HepG2 (cell line): Measurements from ENCODE around the gene GPSM1. TPM values are rescaled to one million over a fixed set of nuclear protein-coding genes. Genes with fewer than 3 reads are reported as not detected.

Experiments used
- ESRRA ChIP-seq: sonication (generic); formaldehyde crosslinking; IDR thresholded peaks from 2 replicates; pipeline ENCODE4 v1.5.1; 2020; ENCODE audit warnings: mild to moderate bottlenecking, low read depth, missing genetic modification reagents
- GTF2F1 ChIP-seq: fragments of 150-350 bp; IDR thresholded peaks from 2 replicates; pipeline ENCODE4 v1.6.1; 2014; ENCODE audit warnings: low read length
- HMG20B ChIP-seq: conservative IDR thresholded peaks from 2 replicates; pipeline ENCODE4 v1.6.1; 2016; ENCODE audit warnings: missing genetic modification reagents, missing compliant biosample characterization
- MAFF ChIP-seq: IDR thresholded peaks from 2 replicates; pipeline ENCODE4 v1.6.1; 2011; ENCODE audit warnings: low read depth, low read length, improper control_type of control experiment
- MTA1 ChIP-seq: sonication (generic); formaldehyde crosslinking; IDR thresholded peaks from 2 replicates; pipeline ENCODE4 v1.4.0; 2020; ENCODE audit warnings: missing genetic modification reagents, mild to moderate bottlenecking, borderline replicate concordance
- MTA3 ChIP-seq: sonication (generic); formaldehyde crosslinking; IDR thresholded peaks from 2 replicates; pipeline ENCODE4 v1.4.0; 2020; ENCODE audit warnings: missing genetic modification reagents
- NR2C2 ChIP-seq: sonication (generic); formaldehyde crosslinking; IDR thresholded peaks from 2 replicates; pipeline ENCODE4 v1.4.0; 2020; ENCODE audit warnings: missing genetic modification reagents, mild to moderate bottlenecking, moderate library complexity, borderline replicate concordance
- RARA ChIP-seq: IDR thresholded peaks from 2 replicates; pipeline ENCODE4 v1.6.1; 2016; ENCODE audit warnings: missing genetic modification reagents, missing compliant biosample characterization
- SETDB1 ChIP-seq: sonication (generic); formaldehyde crosslinking; IDR thresholded peaks from 2 replicates; pipeline ENCODE4 v1.5.1; 2020; ENCODE audit warnings: missing genetic modification reagents, mild to moderate bottlenecking, borderline replicate concordance
- TEAD3 ChIP-seq: optimal IDR thresholded peaks from 2 replicates; pipeline ENCODE3; 2016; ENCODE audit warnings: borderline replicate concordance
- YEATS4 ChIP-seq: sonication (generic); formaldehyde crosslinking; IDR thresholded peaks from 2 replicates; pipeline ENCODE4 v1.4.0; 2020; ENCODE audit warnings: missing genetic modification reagents, borderline replicate concordance
- ZFP1 ChIP-seq: IDR thresholded peaks from 2 replicates; pipeline ENCODE4 v1.6.1; 2016
- ZFP41 ChIP-seq: sonication (generic); formaldehyde crosslinking; IDR thresholded peaks from 2 replicates; pipeline ENCODE4 v1.4.0; 2020; ENCODE audit warnings: mild to moderate bottlenecking, missing genetic modification reagents, borderline replicate concordance
- ZNF296 ChIP-seq: sonication (generic); formaldehyde crosslinking; conservative IDR thresholded peaks from 2 replicates; pipeline ENCODE4 v1.5.0; 2020; ENCODE audit warnings: mild to moderate bottlenecking, missing genetic modification reagents
- ZNF34 ChIP-seq: sonication (generic); formaldehyde crosslinking; IDR thresholded peaks from 2 replicates; pipeline ENCODE4 v1.4.0; 2020; ENCODE audit warnings: mild to moderate bottlenecking, missing genetic modification reagents, borderline replicate concordance
- ZNF556 ChIP-seq: sonication (generic); formaldehyde crosslinking; IDR thresholded peaks from 2 replicates; pipeline ENCODE4 v1.4.0; 2020; ENCODE audit warnings: mild to moderate bottlenecking, missing genetic modification reagents, borderline replicate concordance
- ZNF724P ChIP-seq: sonication (generic); formaldehyde crosslinking; IDR thresholded peaks from 2 replicates; pipeline ENCODE4 v1.8.0; 2022; ENCODE audit warnings: missing genetic modification reagents, borderline replicate concordance
- ZNF788 ChIP-seq: sonication (generic); formaldehyde crosslinking; IDR thresholded peaks from 2 replicates; pipeline ENCODE4 v1.5.0; 2020; ENCODE audit warnings: mild to moderate bottlenecking, missing genetic modification reagents, borderline replicate concordance
- ZNF83 ChIP-seq: sonication (generic); formaldehyde crosslinking; IDR thresholded peaks from 2 replicates; pipeline ENCODE4 v1.4.0; 2020; ENCODE audit warnings: missing genetic modification reagents, mild to moderate bottlenecking, borderline replicate concordance
- ZNF883 ChIP-seq: sonication (generic); formaldehyde crosslinking; IDR thresholded peaks from 2 replicates; pipeline ENCODE4 v1.5.1; 2020; ENCODE audit warnings: mild to moderate bottlenecking, missing genetic modification reagents; ENCODE audit errors: not compliant biosample characterization
- ZSCAN20 ChIP-seq: sonication (generic); formaldehyde crosslinking; IDR thresholded peaks from 2 replicates; pipeline ENCODE4 v1.4.0; 2020; ENCODE audit warnings: missing genetic modification reagents, mild to moderate bottlenecking, borderline replicate concordance
- polyA plus RNA-seq, 8 experiments: library from polyadenylated mRNA; depleted of rRNA in 3 of 8; stranded (reverse) in 7 of 8; unstranded in 1 of 8; fragments of >200 nt; fragmentation: Illumina TruSeq in 4 of 8; extraction: Trizol in 4 of 8; gene quantifications; 2 replicates each; pipeline versions ENCODE4 v1.2.1 to v1.2.3, GENCODE V29; 2011 to 2016; ENCODE audit warnings: low read depth in 4 of 8, missing spikeins in 1 of 8, mixed read lengths in 1 of 8; ENCODE audit not compliant: insufficient read depth in 1 of 8
- total RNA-seq, 5 experiments: library from RNA; depleted of rRNA; stranded (reverse); fragments of >200 nt; fragmentation: Illumina TruSeq; extraction: Trizol; gene quantifications; 2 replicates each; pipeline ENCODE4 v1.2.3, GENCODE V29; 2016; ENCODE audit warnings: low read depth in 1 of 5
- TF ChIP-seq, protein P1 (sequence below): sonication (generic); formaldehyde crosslinking; IDR thresholded peaks from 2 replicates; pipeline ENCODE4 v1.4.0; 2020; ENCODE audit warnings: low read depth, missing genetic modification reagents
- TF ChIP-seq, protein P2 (sequence below): sonication (generic); formaldehyde crosslinking; IDR thresholded peaks from 2 replicates; pipeline ENCODE4 v1.8.0; 2022; ENCODE audit warnings: mild to moderate bottlenecking, missing genetic modification reagents, moderate library complexity
- TF ChIP-seq, protein P3 (sequence below): sonication (generic); formaldehyde crosslinking; IDR thresholded peaks from 2 replicates; pipeline ENCODE4 v1.4.0; 2020; ENCODE audit warnings: mild to moderate bottlenecking, missing genetic modification reagents

The GPSM1 gene
- total and polyA plus RNA-seq, 2 of the 13 experiments (the other 11 are each of a cell fraction or from before 2014, with no cell fraction given): 1.0 to 2.4 TPM

DNA sequence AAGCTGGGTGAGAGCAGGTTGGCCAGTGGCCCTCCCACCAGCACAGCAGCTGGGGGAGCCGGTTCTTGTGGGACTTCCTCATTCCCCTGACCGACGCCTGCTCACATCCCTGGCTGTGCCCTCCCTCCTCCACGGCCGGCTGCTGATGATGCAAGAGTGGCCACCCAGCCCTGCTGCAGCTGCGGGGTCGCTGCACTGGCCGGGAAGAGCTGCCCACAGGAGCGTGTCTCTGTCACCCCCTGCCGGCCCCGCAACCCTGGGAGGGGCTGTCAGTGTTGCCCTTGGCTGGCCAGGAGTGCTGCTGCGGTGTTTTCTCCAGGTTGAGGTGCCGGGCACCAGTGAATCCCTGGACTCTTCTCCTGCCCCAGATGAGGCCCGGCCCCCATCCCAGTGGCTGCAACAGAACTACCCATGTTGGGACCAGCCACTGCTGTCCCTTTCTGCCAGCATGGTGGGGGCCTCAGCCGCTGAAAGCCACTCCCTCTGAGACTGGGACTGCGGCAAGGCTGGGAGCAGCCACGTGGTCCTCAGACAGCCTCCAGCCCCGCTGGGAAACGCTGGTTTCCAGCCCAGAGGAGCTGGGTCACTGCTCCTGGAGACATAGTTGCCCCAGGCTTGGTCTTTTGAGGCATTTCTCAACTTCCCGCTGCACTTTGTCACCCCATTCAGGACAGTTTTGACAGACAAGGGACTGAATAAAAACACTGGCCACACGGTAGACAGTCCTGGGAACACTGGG lies 45.4 kb downstream of the GPSM1 start (continued):
- TF ChIP-seq, protein P1, sequence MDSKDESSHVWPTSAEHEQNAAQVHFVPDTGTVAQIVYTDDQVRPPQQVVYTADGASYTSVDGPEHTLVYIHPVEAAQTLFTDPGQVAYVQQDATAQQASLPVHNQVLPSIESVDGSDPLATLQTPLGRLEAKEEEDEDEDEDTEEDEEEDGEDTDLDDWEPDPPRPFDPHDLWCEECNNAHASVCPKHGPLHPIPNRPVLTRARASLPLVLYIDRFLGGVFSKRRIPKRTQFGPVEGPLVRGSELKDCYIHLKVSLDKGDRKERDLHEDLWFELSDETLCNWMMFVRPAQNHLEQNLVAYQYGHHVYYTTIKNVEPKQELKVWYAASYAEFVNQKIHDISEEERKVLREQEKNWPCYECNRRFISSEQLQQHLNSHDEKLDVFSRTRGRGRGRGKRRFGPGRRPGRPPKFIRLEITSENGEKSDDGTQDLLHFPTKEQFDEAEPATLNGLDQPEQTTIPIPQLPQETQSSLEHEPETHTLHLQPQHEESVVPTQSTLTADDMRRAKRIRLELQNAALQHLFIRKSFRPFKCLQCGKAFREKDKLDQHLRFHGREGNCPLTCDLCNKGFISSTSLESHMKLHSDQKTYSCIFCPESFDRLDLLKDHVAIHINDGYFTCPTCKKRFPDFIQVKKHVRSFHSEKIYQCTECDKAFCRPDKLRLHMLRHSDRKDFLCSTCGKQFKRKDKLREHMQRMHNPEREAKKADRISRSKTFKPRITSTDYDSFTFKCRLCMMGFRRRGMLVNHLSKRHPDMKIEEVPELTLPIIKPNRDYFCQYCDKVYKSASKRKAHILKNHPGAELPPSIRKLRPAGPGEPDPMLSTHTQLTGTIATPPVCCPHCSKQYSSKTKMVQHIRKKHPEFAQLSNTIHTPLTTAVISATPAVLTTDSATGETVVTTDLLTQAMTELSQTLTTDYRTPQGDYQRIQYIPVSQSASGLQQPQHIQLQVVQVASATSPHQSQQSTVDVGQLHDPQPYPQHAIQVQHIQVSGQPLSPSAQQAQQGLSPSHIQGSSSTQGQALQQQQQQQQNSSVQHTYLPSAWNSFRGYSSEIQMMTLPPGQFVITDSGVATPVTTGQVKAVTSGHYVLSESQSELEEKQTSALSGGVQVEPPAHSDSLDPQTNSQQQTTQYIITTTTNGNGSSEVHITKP (CRISPR knock-in tag): no peak
- TF ChIP-seq TEAD3 (CRISPR knock-in tag): peak; percentile 76
- TF ChIP-seq GTF2F1: no peak
- no peak for TF ChIP-seq HMG20B (CRISPR knock-in tag)
- peak; percentile 78; the same call in 1 of the 2 replicates for TF ChIP-seq ZNF34 (CRISPR knock-in tag)
- no peak; the same call in 1 of the 2 replicates for TF ChIP-seq ZNF724P (CRISPR knock-in tag)
- TF ChIP-seq ZNF83 (CRISPR knock-in tag): no peak
- TF ChIP-seq MTA1 (CRISPR knock-in tag): 0 out of 2 replicates have a peak, but pooled peaks have one; percentile 42
- peak; percentile 7 for TF ChIP-seq ZNF883 (CRISPR knock-in tag)
- TF ChIP-seq MAFF: no peak
- 0 out of 2 replicates have a peak, but pooled peaks have one; percentile 43 for TF ChIP-seq ZFP1
- TF ChIP-seq ZNF296 (CRISPR knock-in tag): no peak; the same call in 1 of the 2 replicates
- TF ChIP-seq, protein P2, sequence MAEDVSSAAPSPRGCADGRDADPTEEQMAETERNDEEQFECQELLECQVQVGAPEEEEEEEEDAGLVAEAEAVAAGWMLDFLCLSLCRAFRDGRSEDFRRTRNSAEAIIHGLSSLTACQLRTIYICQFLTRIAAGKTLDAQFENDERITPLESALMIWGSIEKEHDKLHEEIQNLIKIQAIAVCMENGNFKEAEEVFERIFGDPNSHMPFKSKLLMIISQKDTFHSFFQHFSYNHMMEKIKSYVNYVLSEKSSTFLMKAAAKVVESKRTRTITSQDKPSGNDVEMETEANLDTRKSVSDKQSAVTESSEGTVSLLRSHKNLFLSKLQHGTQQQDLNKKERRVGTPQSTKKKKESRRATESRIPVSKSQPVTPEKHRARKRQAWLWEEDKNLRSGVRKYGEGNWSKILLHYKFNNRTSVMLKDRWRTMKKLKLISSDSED (CRISPR knock-in tag): no peak
- peak; percentile 35 for TF ChIP-seq RARA (CRISPR knock-in tag)
- TF ChIP-seq MTA3 (CRISPR knock-in tag): no peak
- no peak for TF ChIP-seq ZSCAN20 (CRISPR knock-in tag)
- peak; percentile 73 for TF ChIP-seq YEATS4 (CRISPR knock-in tag)
- TF ChIP-seq, protein P3, sequence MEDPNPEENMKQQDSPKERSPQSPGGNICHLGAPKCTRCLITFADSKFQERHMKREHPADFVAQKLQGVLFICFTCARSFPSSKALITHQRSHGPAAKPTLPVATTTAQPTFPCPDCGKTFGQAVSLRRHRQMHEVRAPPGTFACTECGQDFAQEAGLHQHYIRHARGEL (CRISPR knock-in tag): peak; percentile 98
- TF ChIP-seq ZNF788 (CRISPR knock-in tag): peak; percentile 74
- no peak for TF ChIP-seq ESRRA (CRISPR knock-in tag)
- TF ChIP-seq NR2C2 (CRISPR knock-in tag): peak; percentile 55
- peak; percentile 44; the same call in 1 of the 2 replicates for TF ChIP-seq ZNF556 (CRISPR knock-in tag)
- TF ChIP-seq ZFP41 (CRISPR knock-in tag): no peak
- TF ChIP-seq SETDB1 (CRISPR knock-in tag): no peak
